ENCODE results near the gene IFI44. TPM values are rescaled to one million over a fixed set of nuclear protein-coding genes. Genes with fewer than 3 reads are reported as not detected.

Gene IFI44
- total and polyA plus RNA-seq, 4 donors, result 5.9 to 17.9 (median 9.7) TPM

DNA sequence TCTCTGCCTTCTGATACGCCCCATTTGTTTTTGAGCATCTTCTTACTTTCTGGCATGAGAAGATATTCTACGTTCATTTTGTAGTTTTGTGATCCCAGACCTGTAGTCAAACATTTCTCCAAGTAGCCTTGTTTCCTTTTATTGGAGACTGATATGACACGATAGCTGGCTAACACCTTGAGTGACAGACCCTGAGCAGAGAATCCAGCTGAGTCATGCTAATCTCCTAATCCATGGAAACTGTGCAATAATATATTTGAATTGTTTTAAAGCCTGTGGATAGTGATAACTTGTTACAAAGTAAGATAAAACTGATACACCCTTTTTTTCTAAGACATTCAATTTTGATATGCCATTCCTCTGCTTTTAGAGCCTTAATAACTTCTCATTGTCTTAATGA, 30.6 kb upstream of the IFI44 start:
- peaks cover 0 to 16% (median 7%) of the 10 kb centered on the region in 4 donors for H3K4me1 ChIP-seq (ENCODE audit: control insufficient read depth in 4 of 4, insufficient read depth in 4 of 4, low read length in 3 of 4)
- H3K4me3 ChIP-seq (ENCODE audit: low read depth in 1 of 3, low read length in 3 of 3), result no peak overlapping the region
- peak overlapping the region in 1 of 2 donors; percentile 4 for H3K27ac ChIP-seq (ENCODE audit: low read depth in 1 of 2, low read length in 2 of 2)
- H3K9me3 ChIP-seq (ENCODE audit: control insufficient read depth in 4 of 4, low read length in 3 of 4), result no peaks in the 10 kb centered on the region
- H3K9ac ChIP-seq (ENCODE audit: low read depth in 1 of 2, low read length in 2 of 2), result no peak overlapping the region
- no peak for DNase-seq (ENCODE audit: low spot score)
- TF ChIP-seq MAX (IDR thresholded peaks at IDR 0.05) (no peak), FOXA1 (IDR thresholded peaks at IDR 0.05) (no peak)
- H3K27me3 ChIP-seq (ENCODE audit: control insufficient read depth in 4 of 4, insufficient read depth in 4 of 4, low read length in 3 of 4), result no peaks in the 10 kb centered on the region
- 76% methylated on average over 3 of the region's 3 CpGs for WGBS
- H3K36me3 ChIP-seq (ENCODE audit: control insufficient read depth in 4 of 4, insufficient read depth in 3 of 4, low read depth in 1 of 4, low read length in 3 of 4), result no peaks in the 10 kb centered on the region

- DNase-seq (ENCODE audit: low spot score), result no peak
- TF ChIP-seq JUND (IDR thresholded peaks at IDR 0.05) (no peak), HNF4G (IDR thresholded peaks at IDR 0.05) (no peak), FOXA2 (IDR thresholded peaks at IDR 0.05) (no peak), TAF1 (conservative IDR thresholded peaks at IDR 0.05) (no peak), YY1 (IDR thresholded peaks at IDR 0.05) (no peak), EGR1 (IDR thresholded peaks at IDR 0.05; ENCODE audit: low read depth in 2 of 2) (no peak), ATF3 (IDR thresholded peaks at IDR 0.05) (no peak), FOXA1 (IDR thresholded peaks at IDR 0.05) (no peak), GABPA (IDR thresholded peaks at IDR 0.05 in 1 of 2, conservative IDR thresholded peaks at IDR 0.05 in 1 of 2) (no peak), RXRA (IDR thresholded peaks at IDR 0.05) (no peak), SP1 (IDR thresholded peaks at IDR 0.05) (no peak), ZBTB33 (IDR thresholded peaks at IDR 0.05) (no peak), HNF4A (conservative IDR thresholded peaks at IDR 0.05) (no peak)
- TF ChIP-seq, protein P1, sequence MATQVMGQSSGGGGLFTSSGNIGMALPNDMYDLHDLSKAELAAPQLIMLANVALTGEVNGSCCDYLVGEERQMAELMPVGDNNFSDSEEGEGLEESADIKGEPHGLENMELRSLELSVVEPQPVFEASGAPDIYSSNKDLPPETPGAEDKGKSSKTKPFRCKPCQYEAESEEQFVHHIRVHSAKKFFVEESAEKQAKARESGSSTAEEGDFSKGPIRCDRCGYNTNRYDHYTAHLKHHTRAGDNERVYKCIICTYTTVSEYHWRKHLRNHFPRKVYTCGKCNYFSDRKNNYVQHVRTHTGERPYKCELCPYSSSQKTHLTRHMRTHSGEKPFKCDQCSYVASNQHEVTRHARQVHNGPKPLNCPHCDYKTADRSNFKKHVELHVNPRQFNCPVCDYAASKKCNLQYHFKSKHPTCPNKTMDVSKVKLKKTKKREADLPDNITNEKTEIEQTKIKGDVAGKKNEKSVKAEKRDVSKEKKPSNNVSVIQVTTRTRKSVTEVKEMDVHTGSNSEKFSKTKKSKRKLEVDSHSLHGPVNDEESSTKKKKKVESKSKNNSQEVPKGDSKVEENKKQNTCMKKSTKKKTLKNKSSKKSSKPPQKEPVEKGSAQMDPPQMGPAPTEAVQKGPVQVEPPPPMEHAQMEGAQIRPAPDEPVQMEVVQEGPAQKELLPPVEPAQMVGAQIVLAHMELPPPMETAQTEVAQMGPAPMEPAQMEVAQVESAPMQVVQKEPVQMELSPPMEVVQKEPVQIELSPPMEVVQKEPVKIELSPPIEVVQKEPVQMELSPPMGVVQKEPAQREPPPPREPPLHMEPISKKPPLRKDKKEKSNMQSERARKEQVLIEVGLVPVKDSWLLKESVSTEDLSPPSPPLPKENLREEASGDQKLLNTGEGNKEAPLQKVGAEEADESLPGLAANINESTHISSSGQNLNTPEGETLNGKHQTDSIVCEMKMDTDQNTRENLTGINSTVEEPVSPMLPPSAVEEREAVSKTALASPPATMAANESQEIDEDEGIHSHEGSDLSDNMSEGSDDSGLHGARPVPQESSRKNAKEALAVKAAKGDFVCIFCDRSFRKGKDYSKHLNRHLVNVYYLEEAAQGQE (IDR thresholded peaks at IDR 0.05), result no peak
- whole genome bisulfite sequencing, result 70% methylated on average over 4 of the region's 4 CpGs
- H3K4me1 ChIP-seq (ENCODE audit: control insufficient read depth in 4 of 4, insufficient read depth in 4 of 4, low read length in 3 of 4), result peaks cover 0 to 16% (median 7%) of the 10 kb centered on the region in 4 donors
- H3K9ac ChIP-seq (ENCODE audit: low read depth in 1 of 2, low read length in 2 of 2), result no peak overlapping the region
- no peaks in the 10 kb centered on the region for H3K9me3 ChIP-seq (ENCODE audit: control insufficient read depth in 4 of 4, low read length in 3 of 4)
- no peak overlapping the region for H3K4me3 ChIP-seq (ENCODE audit: low read depth in 1 of 3, low read length in 3 of 3)
- no peaks in the 10 kb centered on the region for H3K36me3 ChIP-seq (ENCODE audit: control insufficient read depth in 4 of 4, insufficient read depth in 3 of 4, low read depth in 1 of 4, low read length in 3 of 4)
- H3K27ac ChIP-seq (ENCODE audit: low read depth in 1 of 2, low read length in 2 of 2), result peak overlapping the region in 1 of 2 donors; percentile 4
- no peaks in the 10 kb centered on the region for H3K27me3 ChIP-seq (ENCODE audit: control insufficient read depth in 4 of 4, insufficient read depth in 4 of 4, low read length in 3 of 4)
Observed at GRCh38 chr1:78619446-78619802, 30.2 kb upstream of the IFI44 start.
